GM18517 (cell line): ENCODE results near the gene KCNT2.
"Not testable (repeated sequence)": the region's sequence is repeated elsewhere in the genome, so short reads cannot be mapped to it uniquely, and the experiment has no call there.

Experiments used
- ATAC-seq: cut with Tn5 transposase; IDR thresholded peaks from one replicate; pipeline ENCODE4 v1.9.1; 2021; ENCODE audit warnings: mild to moderate bottlenecking, moderate library complexity; ENCODE audit not compliant: unreplicated experiment

KCNT2 gene

GRCh38 chr1:196608390-196609369 is at the start of gene KCNT2:
Gene KCNT2, minus strand, starts transcription at chr1:196608440. Its CDS starts 131 bp downstream, at chr1:196608309.
- ATAC-seq = no peak

- ATAC-seq = no peak
Measured at GRCh38 chr1:196655494-196655893, 47.3 kb upstream of the KCNT2 start.

- ATAC-seq = no peak
Measured at GRCh38 chr1:196655071-196655470, 46.8 kb upstream of the KCNT2 start.

GRCh38 chr1:196654271-196654670 is 46.0 kb upstream of the KCNT2 start:
- no peak for ATAC-seq

- ATAC-seq = no peak
Measured at GRCh38 chr1:196651637-196652215, 43.5 kb upstream of the KCNT2 start, which contains the start of gene CFH. Gene CFH, plus strand, starts transcription at chr1:196652043. Its CDS starts 75 bp downstream, at chr1:196652118.

GRCh38 chr1:196651079-196651478 is 42.8 kb upstream of the KCNT2 start:
- no peak for ATAC-seq

GRCh38 chr1:196650403-196650802 is 42.2 kb upstream of the KCNT2 start:
- no peak for ATAC-seq

GRCh38 chr1:196649990-196650389 is 41.8 kb upstream of the KCNT2 start:
- no peak for ATAC-seq

GRCh38 chr1:196640976-196641375 is 32.7 kb upstream of the KCNT2 start:
- no peak for ATAC-seq

- not testable (repeated sequence) for ATAC-seq
Measured at GRCh38 chr1:196639291-196639690, 31.1 kb upstream of the KCNT2 start.

GRCh38 chr1:196638466-196638865 is 30.2 kb upstream of the KCNT2 start:
- ATAC-seq = no peak

GRCh38 chr1:196637606-196638005 is 29.4 kb upstream of the KCNT2 start:
- no peak for ATAC-seq

GRCh38 chr1:196628838-196629237 is 20.6 kb upstream of the KCNT2 start:
- ATAC-seq = no peak

GRCh38 chr1:196623079-196623478 is 14.8 kb upstream of the KCNT2 start:
- ATAC-seq = no peak

GRCh38 chr1:196619721-196620120 is 11.5 kb upstream of the KCNT2 start:
- no peak for ATAC-seq

GRCh38 chr1:196611873-196612272 is 3.6 kb upstream of the KCNT2 start:
- ATAC-seq = no peak

GRCh38 chr1:196609370-196609737 is 1.1 kb upstream of the KCNT2 start:
- ATAC-seq = no peak

GRCh38 chr1:196607981-196608380 is 259 bp downstream of the KCNT2 start:
- no peak for ATAC-seq

GRCh38 chr1:196603651-196604050 is 4.6 kb downstream of the KCNT2 start:
- no peak for ATAC-seq

GRCh38 chr1:196598942-196599748 is 9.1 kb downstream of the KCNT2 start:
- ATAC-seq = no peak

GRCh38 chr1:196594700-196595099 is 13.5 kb downstream of the KCNT2 start:
- ATAC-seq = no peak
